HG03066 (cell line): ENCODE data around the gene LRRC2.

ENCODE experiments used
- ATAC-seq: cut with Tn5 transposase; IDR thresholded peaks from one replicate; pipeline ENCODE4 v1.9.1; 2021; ENCODE audit warnings: low read depth; ENCODE audit not compliant: unreplicated experiment

The LRRC2 gene

GRCh38 chr3:46483825-46484224 is 82.3 kb downstream of the LRRC2 start:
- ATAC-seq, result no peak

- no peak for ATAC-seq
Measured at GRCh38 chr3:46482632-46483350, 83.3 kb downstream of the LRRC2 start.

- no peak for ATAC-seq
Measured at GRCh38 chr3:46481636-46482035, 84.5 kb downstream of the LRRC2 start.

- no peak for ATAC-seq
Measured at GRCh38 chr3:46480491-46481195, 85.5 kb downstream of the LRRC2 start.

GRCh38 chr3:46479696-46480095 is 86.4 kb downstream of the LRRC2 start:
- no peak for ATAC-seq

- no peak for ATAC-seq
Measured at GRCh38 chr3:46479021-46479420, 87.1 kb downstream of the LRRC2 start.

- ATAC-seq, result no peak
Measured at GRCh38 chr3:46478341-46478740, 87.8 kb downstream of the LRRC2 start.

GRCh38 chr3:46477756-46478155 is 88.3 kb downstream of the LRRC2 start:
- no peak for ATAC-seq

GRCh38 chr3:46477145-46477544 is 89.0 kb downstream of the LRRC2 start:
- no peak for ATAC-seq

GRCh38 chr3:46472736-46473135 is 93.4 kb downstream of the LRRC2 start:
- ATAC-seq, result no peak

GRCh38 chr3:46471371-46471914 is 94.7 kb downstream of the LRRC2 start:
- no peak for ATAC-seq

GRCh38 chr3:46470831-46471230 is 95.3 kb downstream of the LRRC2 start:
- ATAC-seq, result no peak

GRCh38 chr3:46469680-46470357 is 96.3 kb downstream of the LRRC2 start:
- no peak for ATAC-seq

- ATAC-seq, result no peak
Measured at GRCh38 chr3:46468753-46469600, 97.1 kb downstream of the LRRC2 start.

GRCh38 chr3:46467562-46467961 is 98.5 kb downstream of the LRRC2 start:
- ATAC-seq, result no peak

GRCh38 chr3:46466871-46467403 is 99.2 kb downstream of the LRRC2 start:
- ATAC-seq, result no peak

- ATAC-seq, result no peak
Measured at GRCh38 chr3:46466273-46466672, 99.8 kb downstream of the LRRC2 start.
